Smooth muscle cell of the umbilical artery (primary cell): ENCODE data around the gene PTCSC3. TPM values are rescaled to one million over a fixed set of nuclear protein-coding genes. Genes with fewer than 3 reads are reported as not detected.

ENCODE experiments used
- total RNA-seq: library from RNA; depleted of rRNA; stranded (reverse); fragments of >200 nt; gene quantifications from 2 replicates; pipeline ENCODE4 v1.2.3, GENCODE V29; 2014

PTCSC3 gene
- total RNA-seq = not detected in 2 replicates

GRCh38 chr14:36176524-36176923 lies at the start of gene PTCSC3:
TSS of gene PTCSC3 (minus strand) at chr14:36176722.

Other genes starting within 250 kb of the PTCSC3 start
- gene MBIP, start 143.9 kb upstream of the PTCSC3 start, total RNA-seq = 9.8 and 11.6 TPM in 2 replicates